Fibroblast of the conjunctiva (primary cell): ENCODE results near the gene THBS4.
A peak's percentile ranks its signal among the peaks of the same experiment; 100 is the strongest.

Experiments
- DNase-seq: peaks from one replicate; pipeline ENCODE4 v3.0.0-alpha.2; 2010; ENCODE audit warnings: low read depth

The THBS4 gene

DNA sequence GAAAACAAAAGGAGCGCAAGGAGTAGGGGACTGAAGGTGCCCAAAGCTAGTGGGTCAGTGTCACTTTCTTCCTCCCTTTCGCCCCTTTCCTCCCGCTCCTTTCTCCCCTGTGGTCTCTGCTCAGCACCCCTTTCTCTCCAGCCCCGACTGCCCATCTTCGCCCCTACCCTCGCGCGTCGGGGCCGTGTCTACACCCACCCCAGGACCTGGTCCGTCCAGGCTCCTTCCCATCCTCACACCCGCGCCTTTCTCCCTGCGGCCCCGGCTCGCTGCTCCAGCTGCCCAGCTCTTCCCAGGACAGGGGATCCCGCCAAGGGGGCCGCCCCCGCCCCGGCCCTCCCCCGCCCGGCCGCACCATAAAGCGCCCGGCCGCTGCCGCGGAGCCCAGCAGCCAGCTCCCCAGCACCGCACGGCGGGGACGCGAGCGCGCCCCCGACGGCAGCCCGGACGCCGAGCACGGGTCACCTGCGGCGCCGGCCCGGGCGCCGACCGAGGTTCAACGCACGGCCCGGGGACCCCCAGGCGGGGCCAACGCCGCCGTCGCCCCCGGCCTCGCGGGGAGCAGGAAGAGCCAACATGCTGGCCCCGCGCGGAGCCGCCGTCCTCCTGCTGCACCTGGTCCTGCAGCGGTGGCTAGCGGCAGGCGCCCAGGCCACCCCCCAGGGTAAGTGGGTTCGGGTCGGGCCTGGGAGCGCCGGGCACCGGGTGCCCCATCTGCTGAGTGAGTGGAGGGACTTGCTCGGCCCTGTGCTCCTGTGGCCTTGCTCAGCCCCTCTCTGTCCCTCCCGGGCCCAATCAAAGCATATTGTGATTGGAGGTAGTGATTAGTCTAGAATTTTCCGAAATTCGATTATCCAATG, at the start of gene THBS4:
THBS4 (plus strand) TSS at position 387 of the 860 bp plus-strand sequence; CDS start at position 577, 190 bp downstream.
- no peak for DNase-seq

DNA sequence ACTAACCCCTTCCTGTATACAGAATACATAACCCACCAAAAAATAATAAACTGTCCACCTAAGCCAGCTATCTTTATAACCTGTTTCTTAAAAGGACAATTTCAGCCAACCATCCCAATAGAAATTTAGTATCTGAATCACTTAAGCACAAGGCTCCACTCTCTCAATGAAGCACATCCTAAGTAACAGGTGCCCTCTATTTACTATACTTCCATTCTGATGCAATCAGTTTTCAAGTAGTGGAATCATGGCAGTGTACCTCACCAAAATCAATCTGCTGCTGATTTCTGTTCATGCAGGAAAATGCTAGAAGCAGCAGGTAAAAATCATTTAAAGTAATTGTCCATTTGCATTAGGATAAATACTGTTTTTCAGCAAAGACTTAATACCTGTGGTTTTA, 48.9 kb upstream of the THBS4 start:
- no peak for DNase-seq

DNA sequence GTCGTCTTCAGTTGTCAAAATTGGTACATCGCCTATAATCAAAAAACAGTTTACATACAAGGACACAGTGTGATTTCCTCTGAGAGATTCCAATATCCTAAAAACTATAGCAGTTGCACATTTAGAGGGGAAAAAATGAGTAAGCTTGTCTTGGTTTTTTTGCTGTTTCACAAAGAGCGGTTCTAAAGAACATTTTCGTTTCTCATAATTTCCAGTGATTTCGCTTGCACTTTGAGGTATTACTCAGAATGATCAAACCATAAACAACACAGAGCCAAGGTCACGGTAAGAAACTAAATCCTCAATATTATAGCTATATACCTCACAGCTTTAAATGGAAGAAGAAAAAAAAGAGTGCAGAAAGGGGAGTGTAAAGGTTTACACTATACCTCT, 44.9 kb upstream of the THBS4 start:
- DNase-seq, result no peak

DNA sequence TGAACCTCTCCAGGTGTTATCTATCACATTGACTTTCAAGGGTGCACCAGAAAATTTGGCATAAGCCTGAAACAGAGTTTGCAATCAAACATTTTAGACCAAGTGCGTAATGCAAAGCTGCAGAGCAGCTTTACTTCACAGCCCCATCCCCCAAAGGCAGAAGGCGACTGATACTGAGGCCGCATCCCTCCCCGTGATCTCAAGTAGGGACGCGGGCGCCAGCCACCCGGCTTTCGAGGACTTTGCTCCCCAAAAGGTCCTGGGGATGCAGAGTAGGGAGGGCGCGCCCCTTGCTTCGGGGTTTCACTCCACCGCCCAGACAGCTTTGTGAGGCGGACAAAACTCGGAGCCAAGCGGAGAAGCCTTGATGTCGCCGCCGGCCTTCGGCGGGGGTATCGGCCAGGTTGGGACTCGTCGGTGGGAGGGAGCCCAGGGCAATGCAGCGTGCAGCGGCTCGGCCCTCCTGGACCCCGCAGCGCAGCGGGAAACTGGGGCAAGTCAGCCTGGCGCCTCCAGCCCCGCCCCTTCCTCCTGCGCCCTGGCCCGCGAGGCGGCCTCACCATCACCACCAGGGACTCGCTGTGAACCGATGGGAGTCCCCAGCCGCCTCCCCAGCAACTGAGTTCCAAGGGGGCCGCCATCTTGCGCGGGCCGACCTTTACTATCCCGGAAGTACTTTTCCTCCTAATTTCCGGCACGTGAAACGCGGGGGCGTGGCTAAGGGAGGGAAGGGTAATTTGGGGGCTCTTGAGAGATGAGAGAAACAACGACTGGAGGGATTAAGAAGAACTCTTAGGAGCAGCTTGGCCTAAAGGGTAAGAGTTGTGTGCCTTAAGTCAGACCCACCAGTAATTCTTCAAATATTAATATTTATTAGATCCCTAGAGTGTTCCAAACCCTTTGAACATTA, 44.3 kb upstream of the THBS4 start, which contains the start of gene MTX3:
MTX3 (minus strand) TSS at position 665 of the 910 bp plus-strand sequence; CDS start at position 641, 24 bp downstream.
- DNase-seq, result peak; percentile 54

DNA sequence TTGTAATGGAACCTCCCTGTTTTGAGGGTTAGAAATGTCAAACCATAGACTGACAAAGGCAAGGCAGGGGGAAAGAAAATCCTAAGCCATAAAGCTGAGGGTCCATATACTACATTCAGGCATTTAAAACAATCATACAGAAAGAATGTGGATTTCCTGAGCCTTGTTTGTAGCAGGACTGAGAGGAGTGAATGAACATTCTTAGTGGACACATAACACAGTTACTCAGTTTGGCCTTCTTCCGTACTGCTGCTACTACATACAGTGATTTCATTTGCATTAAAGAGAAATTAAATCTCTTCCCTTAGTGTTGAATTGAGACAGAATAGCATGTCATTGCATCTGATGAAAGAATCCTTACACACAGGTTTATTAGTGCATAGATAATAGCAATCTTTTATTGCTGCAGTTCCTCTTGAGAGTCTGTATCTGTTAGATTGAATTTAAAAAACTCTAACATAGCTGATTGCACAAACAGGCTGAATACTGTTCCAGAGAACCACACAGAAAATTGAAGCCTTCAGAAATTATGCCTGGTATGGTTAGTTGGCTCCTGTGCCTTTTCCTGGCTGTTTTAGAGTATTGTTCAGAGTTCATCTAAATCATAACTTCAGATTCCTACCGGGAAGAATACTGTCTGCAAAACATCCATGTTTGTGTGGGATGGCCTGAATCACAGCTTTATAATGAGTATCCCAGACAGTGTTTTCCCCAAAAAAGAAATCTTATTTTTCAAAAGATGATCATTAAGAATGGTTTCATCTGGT, 42.1 kb upstream of the THBS4 start:
- DNase-seq, result no peak

DNA sequence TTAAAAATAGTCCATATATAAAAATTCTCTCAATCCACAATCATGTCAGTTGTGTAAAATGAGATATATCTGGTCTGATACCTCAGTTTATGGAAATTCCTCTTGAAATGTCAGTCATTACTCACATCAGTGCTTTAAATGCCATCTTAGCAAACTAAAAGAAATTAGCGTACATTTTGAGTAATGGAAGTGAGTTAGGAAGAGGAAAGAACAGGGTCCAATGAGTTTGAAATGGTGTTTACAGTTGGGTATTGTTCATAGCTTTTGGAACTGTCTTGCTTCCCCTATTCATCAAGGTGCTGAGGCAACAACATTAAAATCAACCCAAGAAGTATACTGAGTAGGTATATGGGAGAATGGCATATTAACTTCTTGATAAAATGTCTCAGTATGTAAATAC, 35.4 kb upstream of the THBS4 start:
- DNase-seq, result no peak

DNA sequence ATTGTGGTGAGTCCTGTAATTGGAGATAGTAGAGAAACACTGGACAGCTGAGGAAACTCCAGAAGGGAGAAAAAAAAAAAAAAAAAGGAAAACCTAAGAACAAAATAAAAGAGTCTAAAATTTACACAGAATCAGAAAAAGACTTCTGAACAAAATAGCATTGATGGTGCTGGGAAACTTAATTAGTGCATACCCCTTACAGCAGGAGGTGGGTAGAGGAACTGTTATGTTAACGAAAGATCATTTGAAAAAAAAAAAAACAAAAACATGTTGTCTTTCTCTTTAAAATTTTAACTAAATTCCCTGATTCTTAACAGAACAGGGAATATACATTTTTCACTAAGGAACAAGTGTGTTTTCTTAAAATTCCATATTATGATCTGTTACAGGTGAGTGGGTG, 32.5 kb upstream of the THBS4 start:
- DNase-seq, result no peak

DNA sequence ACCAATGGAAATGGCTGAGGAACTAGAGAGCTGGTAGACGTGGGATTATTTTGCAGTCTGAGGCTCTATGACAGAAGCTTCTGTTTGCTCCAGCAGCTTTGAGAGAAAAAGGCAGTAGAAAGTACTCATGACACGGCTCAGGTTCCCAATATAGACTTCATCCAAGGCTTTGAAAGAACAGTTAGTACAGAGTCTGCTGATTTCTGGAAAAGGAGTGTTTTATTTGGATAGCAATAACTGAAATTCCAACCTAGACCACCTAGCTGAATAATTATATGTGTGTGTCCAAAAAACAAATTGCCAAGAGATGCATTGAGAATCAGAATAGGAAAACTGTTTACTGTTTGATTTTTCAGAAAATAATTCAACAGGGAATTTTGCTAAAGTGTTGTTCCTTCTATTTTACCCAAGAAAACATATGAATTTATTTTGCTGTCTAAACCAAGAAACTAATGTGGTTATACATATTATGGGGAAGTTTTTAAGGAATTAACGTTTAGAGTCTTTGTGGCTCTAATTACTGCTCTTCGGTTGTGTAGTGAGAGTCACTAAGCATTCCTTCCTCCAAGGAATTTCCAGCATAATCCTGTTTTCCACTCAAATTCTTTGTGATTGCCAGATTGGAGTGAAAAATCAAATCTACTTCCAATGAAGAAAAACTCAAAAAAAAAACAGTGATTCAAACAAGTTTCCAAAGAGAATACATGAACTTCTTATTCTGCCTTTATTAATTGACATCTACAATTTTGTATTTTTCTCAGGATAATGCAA, 26.0 kb upstream of the THBS4 start:
- DNase-seq, result no peak

DNA sequence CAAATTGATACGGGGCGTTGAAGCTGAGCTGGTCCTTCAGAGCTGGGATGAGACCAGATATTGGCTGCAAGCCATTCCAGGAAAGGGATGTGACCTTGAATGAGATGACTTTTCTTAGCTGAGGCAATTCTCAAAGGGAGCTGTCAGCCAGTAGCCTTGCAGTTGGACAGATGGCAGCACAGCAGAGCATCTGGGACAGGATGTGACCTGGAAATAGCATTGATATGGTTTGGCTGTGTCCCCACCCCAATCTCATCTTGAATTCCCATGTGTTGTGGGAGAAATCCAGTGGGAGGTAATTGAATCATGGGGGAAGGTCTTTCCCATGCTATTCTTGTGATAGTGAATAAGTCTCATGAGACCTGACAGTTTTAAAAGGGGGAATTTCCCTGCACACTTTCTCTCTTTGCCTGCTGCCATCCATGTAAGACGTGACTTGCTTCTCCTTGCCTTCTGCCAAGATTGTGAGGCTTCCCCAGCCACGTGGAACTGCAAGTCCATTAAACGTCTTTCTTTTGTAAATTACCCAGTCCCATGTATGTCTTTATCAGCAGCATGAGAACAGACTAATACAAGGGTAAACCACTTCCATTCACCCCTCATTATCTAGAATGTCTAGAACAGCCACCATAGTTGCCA, 24.3 kb upstream of the THBS4 start:
- DNase-seq, result no peak

DNA sequence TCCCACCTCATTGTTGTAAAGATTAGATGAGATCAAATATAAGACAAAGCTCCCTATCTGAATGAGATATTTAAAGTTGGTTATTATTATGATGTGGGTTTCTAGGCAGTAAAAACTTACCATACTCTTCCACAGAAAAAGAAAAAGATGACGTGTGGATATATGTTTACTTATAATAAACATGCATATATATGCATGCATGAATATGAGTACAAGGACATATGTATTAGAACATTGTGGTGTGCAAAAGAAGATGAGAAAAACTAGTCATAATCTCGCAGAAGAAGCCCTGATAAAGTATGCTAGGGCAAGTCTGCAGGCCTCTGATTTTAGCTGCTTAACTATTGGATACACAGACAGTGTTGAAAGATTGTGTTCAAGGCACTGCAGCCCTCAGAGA, 10.1 kb upstream of the THBS4 start:
- no peak for DNase-seq

DNA sequence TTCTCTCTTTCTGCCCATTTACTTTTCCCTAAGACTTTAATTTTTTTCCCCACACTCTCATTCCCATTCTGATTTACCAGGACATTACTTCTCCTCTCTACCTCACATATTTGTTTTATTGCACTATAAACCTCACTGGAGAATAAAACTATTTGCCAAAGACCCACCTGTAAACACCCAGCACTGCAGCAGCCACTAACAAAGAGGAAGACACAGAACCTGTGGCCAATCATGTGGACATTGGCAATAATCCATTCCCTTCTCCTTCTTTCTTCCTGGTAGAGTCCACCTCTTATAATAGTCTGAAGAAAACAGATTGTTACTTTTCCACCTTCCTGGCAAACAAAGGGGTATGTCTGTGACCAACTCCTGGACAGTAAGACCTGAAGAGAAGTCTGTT, 8.3 kb upstream of the THBS4 start:
- no peak for DNase-seq

DNA sequence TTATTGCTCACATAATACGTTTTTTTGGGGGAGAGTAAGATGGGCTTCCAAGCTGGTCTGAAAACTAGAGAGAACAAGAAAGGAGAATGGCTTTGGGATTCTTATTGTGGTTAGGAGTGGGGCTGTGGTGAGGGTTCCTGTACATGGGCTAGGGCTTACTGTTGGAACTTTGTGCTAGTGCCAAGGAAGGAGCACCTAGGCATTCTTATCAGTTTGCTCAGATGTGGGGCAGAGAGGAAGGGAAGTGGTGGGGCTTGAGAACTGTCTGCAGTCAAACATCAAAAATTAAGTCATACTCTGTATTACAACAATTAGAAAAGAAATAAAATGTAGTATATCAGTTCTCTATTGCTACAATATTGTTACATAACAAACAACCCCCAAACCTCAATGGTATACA, 4.0 kb upstream of the THBS4 start:
- no peak for DNase-seq

DNA sequence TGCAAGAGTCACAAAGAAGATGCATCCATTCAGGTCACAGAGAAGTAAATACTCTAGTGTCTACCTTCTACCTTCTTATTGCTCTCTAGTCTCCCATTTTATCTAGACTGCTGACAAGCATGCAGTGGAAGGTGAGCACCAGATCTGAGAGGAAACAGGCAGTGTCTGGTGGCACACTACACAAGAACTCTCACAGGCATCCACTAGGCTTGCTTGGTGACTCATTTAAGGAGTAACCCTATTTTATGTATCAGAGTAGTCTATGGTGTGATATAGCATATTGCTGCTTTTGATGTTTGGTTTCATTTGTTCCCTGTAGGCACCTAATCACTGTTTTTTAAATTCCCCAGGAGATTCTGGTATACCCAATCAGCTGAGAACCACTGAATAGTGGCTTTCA, 1.6 kb upstream of the THBS4 start:
- DNase-seq, result no peak

DNA sequence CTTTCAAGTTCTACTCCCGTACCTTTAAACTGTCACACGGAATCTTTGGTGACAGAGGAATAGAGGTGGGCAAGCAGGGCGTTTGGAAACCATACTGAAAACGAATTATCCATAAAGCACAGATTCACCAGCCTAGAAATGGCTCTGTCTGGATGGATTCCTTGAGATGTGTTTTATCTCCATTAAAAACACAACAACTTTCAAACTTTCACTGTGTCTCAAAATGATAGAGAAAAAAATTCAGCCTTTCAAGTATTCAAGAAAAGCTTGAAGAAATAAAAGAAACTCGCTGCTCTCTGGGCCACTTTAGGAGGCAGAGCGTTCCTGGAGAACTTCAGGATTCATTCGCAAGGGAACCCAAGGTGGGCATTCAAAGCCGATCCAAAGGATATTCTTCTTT, 589 bp upstream of the THBS4 start:
- DNase-seq, result no peak

DNA sequence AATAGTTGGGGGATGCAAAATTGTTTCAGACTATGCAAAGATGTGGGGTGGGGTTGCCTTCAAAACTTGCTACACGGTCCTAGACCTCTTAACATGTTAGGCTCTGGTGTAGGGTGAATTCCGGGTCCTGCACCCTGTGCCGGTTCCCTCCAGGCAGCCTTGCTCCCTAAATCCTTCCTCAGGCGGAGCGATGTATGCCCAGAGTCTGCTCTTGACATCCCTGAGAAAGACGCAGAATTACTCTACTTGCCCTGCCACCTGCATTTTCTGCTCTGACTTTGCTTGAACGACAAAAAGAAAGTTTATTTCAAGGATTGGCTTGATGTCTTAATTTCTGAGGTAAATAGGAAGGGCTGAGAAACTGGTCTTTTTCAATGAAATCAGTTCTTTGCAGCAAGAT, 691 bp downstream of the THBS4 start:
- no peak for DNase-seq

DNA sequence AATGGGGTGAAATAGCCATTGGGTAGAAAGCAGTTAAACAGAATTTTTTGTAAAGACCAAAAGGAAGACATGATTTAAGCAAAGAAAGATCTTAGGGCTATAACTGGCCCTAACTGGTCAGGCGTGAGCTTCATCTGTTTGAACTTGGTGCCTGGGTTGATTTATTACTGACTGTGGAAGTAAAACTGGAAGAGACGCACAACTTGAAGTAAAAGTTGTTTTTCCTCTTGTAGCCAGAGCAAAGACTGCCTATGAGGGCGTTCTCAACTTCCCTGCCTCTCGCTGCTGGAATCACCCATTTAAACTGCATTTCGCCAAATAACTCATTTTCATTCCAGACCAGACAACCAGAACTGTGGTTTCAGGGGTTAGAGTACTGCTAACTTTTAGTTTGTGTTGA, 1.5 kb downstream of the THBS4 start:
- DNase-seq, result no peak

DNA sequence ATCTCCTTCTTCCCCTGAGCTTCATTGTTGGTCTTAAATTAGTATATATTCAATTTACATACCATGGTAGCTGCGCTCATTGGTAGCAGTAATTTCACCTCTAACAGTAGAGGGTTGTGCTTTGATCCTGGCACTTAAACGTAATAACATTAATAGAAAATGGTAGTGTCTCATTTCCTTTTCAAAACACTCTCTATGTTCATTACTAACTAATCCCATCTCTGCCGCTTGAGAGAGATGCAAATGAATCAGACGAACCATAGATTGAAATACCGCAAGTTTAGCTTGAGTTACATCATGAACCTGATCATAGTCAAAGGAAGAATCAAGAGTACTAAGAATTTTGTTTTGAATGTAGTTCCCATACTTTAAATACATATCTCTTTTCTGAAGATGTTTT, 2.2 kb downstream of the THBS4 start:
- no peak for DNase-seq

DNA sequence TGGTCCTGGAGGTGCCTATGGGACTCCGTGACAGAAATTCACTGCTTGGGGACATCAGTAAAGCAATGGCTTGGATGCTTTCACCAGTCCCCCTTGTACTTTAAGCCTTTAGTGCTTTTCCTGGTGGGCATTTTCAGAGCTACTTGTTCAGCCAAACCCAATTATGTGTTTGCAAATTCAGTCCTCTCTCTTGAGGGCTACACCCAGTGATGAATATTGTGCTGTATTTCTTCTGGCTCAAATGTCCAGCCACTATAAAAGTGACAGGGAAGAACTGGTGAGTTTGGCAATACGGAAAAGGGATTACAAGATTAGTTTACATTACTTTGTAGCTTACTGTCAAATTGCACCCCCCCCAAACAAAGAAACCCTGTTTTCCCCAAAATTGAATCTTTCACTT, 4.5 kb downstream of the THBS4 start:
- DNase-seq, result no peak

DNA sequence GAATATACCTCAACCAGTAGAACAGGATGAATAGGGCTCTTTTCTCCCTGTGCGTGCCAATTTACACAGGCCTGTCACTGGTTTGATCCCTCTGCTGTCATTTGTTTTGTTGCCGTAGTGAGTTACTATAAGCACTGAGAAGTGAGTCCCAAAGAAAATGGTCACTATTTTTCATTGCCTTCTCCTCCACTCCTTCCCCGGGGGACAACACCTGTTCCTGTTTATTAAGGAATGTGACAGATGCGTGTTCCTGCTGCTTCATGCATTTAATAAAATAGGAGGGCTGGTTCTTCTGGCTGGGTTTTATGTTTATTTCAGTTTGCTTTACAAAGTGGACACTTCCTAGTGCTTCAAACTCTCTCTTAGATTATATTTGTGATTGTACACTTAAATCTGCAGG, 6.4 kb downstream of the THBS4 start:
- DNase-seq, result no peak

DNA sequence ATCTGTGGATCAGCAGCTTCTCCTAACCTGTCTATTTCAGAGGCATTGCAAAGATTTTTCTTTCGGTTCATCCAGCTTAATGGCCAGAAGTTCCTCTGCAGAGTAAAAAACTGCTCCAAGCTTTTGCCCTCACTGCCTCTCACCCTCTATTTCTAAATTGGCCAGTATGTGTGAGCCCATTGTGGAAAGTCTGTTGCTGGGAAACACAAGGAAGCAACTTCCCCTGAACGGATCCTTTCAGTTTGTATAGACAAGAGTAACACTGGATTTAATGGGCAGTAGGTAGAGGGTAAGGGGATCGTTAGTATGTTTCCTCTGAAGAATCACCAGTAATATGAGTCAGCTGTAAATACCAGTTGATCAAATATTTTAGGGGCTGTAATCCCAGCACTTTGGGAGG, 7.2 kb downstream of the THBS4 start:
- no peak for DNase-seq

DNA sequence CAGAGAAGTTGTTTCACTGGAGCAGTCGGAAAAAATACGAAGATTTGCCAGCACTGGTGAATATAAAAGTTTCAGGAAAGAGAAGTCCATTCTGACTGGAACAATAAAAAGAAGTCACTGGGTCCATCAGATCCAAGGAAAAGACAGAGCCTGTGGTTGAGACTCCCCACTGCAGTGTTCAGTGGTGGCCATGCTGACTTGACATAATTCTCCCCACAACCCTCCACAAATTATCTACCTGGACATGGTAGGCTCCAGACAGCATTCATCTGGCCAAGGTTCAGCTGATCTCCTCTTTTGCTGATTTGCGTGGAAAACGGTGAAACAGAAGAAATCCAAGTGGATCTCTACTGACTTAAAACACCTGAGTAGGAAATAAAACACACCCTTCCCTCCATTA, 8.0 kb downstream of the THBS4 start:
- no peak for DNase-seq
